GM10266 (cell line): ENCODE measurements around the gene CNOT10.
"Not testable (repeated sequence)": the region's sequence is repeated elsewhere in the genome, so short reads cannot be mapped to it uniquely, and the experiment has no call there.

ENCODE experiments used
- DNase-seq: peaks from one replicate; pipeline ENCODE4 v3.0.0; 2012; ENCODE audit errors: extremely low spot score
- CTCF ChIP-seq: IDR thresholded peaks from 2 replicates; pipeline ENCODE4 v1.5.1; 2012; ENCODE audit warnings: mild to moderate bottlenecking, low read depth; ENCODE audit not compliant: control insufficient read depth, insufficient read depth; ENCODE audit errors: missing control alignments

The CNOT10 gene

GRCh38 chr3:32758375-32758753 is 73.4 kb downstream of the CNOT10 start:
- TF ChIP-seq CTCF, result no peak
- no peak for DNase-seq

GRCh38 chr3:32759342-32759741 is 74.4 kb downstream of the CNOT10 start:
- no peak for DNase-seq
- TF ChIP-seq CTCF, result no peak

- no peak for TF ChIP-seq CTCF
- DNase-seq, result no peak
These were observed 79.5 kb downstream of the CNOT10 start for GRCh38 chr3:32764481-32764880.

GRCh38 chr3:32778389-32778788 is 93.4 kb downstream of the CNOT10 start:
- no peak for TF ChIP-seq CTCF

GRCh38 chr3:32780071-32780734 is 95.2 kb downstream of the CNOT10 start:
- DNase-seq, result no peak
- no peak for TF ChIP-seq CTCF

More at GRCh38 chr3:32778389-32778788, 93.4 kb downstream of the CNOT10 start:
- DNase-seq, result no peak

- peak; percentile 2 for TF ChIP-seq CTCF
- DNase-seq, result peak; percentile 46
These were observed 95.8 kb downstream of the CNOT10 start for GRCh38 chr3:32780735-32781210.

- peak; percentile 97 for TF ChIP-seq CTCF
These were observed 96.4 kb downstream of the CNOT10 start for GRCh38 chr3:32781211-32781968.

GRCh38 chr3:32781969-32782270 is 96.9 kb downstream of the CNOT10 start:
- DNase-seq, result not testable (repeated sequence)

More at GRCh38 chr3:32781211-32781968, 96.4 kb downstream of the CNOT10 start:
- DNase-seq, result peak; percentile 80
